ENCODE measurements around the gene APBB2.

The APBB2 gene

GRCh38 chr4:40978548-40978947, 235.8 kb downstream of the APBB2 start:
- no peak overlapping the region for H3K4me3 ChIP-seq (ENCODE audit: low read depth, low read length)
- TF ChIP-seq CTCF (IDR thresholded peaks at IDR 0.05; ENCODE audit: low read depth, low read length) (no peak), POLR2A (IDR thresholded peaks at IDR 0.05; ENCODE audit: extremely low read depth, insufficient read length) (no peak), MAX (IDR thresholded peaks at IDR 0.05; ENCODE audit: low read depth, low read length) (no peak), MYC (IDR thresholded peaks at IDR 0.05; ENCODE audit: low read depth, low read length) (no peak)
- no peak for DNase-seq (ENCODE audit: low read depth)

DNA sequence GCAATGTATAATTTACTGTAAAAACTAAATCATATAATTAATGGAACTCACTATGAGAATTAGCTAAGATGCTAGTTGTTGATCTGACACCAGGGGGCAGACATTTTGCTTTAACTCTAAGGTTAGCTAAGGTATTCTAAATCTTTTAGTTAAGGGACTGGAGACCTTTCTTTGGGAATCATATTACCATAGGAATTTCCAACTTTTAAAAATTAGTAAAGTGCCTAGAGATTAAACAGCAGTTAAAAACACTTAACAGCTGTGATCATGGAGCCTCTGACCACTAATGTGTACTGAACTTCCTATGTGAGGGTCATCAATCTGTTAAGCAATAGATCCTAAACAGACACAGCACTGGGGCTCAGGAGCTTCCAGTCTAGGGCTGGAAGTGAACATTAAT, 238.0 kb downstream of the APBB2 start:
- H3K4me3 ChIP-seq (ENCODE audit: low read depth, low read length) = no peak overlapping the region
- DNase-seq (ENCODE audit: low read depth) = peak; percentile 67
- TF ChIP-seq CTCF (IDR thresholded peaks at IDR 0.05; ENCODE audit: low read depth, low read length) = peak; percentile 68
- no peak for TF ChIP-seq MYC (IDR thresholded peaks at IDR 0.05; ENCODE audit: low read depth, low read length)

- H3K4me3 ChIP-seq (ENCODE audit: low read depth, low read length) = no peak overlapping the region
- TF ChIP-seq MAX (IDR thresholded peaks at IDR 0.05; ENCODE audit: low read depth, low read length) (no peak), MYC (IDR thresholded peaks at IDR 0.05; ENCODE audit: low read depth, low read length) (no peak), CTCF (IDR thresholded peaks at IDR 0.05; ENCODE audit: low read depth, low read length) (no peak), POLR2A (IDR thresholded peaks at IDR 0.05; ENCODE audit: extremely low read depth, insufficient read length) (no peak)
- no peak for DNase-seq (ENCODE audit: low read depth)
Observed at GRCh38 chr4:40972722-40973121, 241.6 kb downstream of the APBB2 start.

DNA sequence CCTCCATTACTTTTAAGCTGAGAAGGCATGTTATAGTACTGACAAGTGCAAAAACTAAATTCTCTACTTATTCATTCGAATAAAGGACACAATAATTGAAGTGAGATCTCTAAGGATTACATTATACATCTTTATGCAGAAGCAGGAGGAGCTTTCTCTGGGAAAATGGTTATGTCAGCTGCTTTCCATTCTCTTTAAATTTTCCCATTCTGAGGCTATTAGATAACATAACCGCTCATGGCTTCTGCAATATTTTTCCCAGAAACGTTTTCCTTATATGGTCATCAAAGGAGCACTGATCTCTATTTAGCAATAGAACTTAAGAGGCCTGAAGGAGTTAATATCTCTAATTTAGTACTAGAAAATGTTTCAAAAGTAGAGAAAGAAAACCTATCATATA, 243.0 kb downstream of the APBB2 start:
- no peak overlapping the region for H3K4me3 ChIP-seq (ENCODE audit: low read depth, low read length)
- no peak for TF ChIP-seq MYC (IDR thresholded peaks at IDR 0.05; ENCODE audit: low read depth, low read length)
- TF ChIP-seq MAX (IDR thresholded peaks at IDR 0.05; ENCODE audit: low read depth, low read length) = no peak
- no peak for TF ChIP-seq CTCF (IDR thresholded peaks at IDR 0.05; ENCODE audit: low read depth, low read length)
- no peak for TF ChIP-seq POLR2A (IDR thresholded peaks at IDR 0.05; ENCODE audit: extremely low read depth, insufficient read length)
- DNase-seq (ENCODE audit: low read depth) = no peak

- no peak overlapping the region for H3K4me3 ChIP-seq (ENCODE audit: low read depth, low read length)
- no peak for DNase-seq (ENCODE audit: low read depth)
- TF ChIP-seq POLR2A (IDR thresholded peaks at IDR 0.05; ENCODE audit: extremely low read depth, insufficient read length) = no peak
- no peak for TF ChIP-seq MYC (IDR thresholded peaks at IDR 0.05; ENCODE audit: low read depth, low read length)
- no peak for TF ChIP-seq MAX (IDR thresholded peaks at IDR 0.05; ENCODE audit: low read depth, low read length)
- no peak for TF ChIP-seq CTCF (IDR thresholded peaks at IDR 0.05; ENCODE audit: low read depth, low read length)
Observed at GRCh38 chr4:40969501-40969900, 244.8 kb downstream of the APBB2 start.

DNA sequence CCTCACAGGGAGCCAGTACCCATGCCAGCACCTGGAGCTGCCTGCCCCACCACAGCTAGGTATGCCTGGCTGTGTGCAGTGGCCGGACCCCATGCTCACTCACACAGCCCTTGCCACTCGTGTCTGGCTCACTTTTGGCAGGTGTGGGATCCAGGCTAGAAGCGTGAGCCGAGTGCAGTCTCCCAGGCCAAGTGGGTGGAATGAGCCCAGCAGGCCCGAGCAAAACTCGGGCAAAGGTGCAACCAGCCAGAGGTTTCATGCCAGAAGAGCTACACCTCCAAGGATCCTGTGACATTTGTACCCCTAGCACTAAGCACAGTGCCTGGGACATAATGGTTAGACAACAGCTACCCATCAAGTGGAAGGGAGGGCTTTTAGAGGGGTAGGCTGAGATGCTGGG, 246.8 kb downstream of the APBB2 start:
- TF ChIP-seq MAX (IDR thresholded peaks at IDR 0.05; ENCODE audit: low read depth, low read length) (no peak), MYC (IDR thresholded peaks at IDR 0.05; ENCODE audit: low read depth, low read length) (no peak), CTCF (IDR thresholded peaks at IDR 0.05; ENCODE audit: low read depth, low read length) (no peak), POLR2A (IDR thresholded peaks at IDR 0.05; ENCODE audit: extremely low read depth, insufficient read length) (no peak)
- DNase-seq (ENCODE audit: low read depth) = no peak

More for the DNA sequence above, 246.8 kb downstream of the APBB2 start:
- H3K4me3 ChIP-seq (ENCODE audit: low read depth, low read length) = no peak overlapping the region

Measured in NB4 (cell line).